IMR-90 (cell line): Measurements from ENCODE around the gene CAP2. TPM values are rescaled to one million over a fixed set of nuclear protein-coding genes. Genes with fewer than 3 reads are reported as not detected.

Experiments
- ATAC-seq: fragments of 200-7000 bp; cut with Tn5 transposase; 2 replicates; pipeline ENCODE4 v1.9.1; 2020; ENCODE audit warnings: low read depth, mild to moderate bottlenecking, moderate library complexity
- BruUV-seq: library from RNA; stranded (reverse); fragments of 400-500 nt; replicated peaks from 2 replicates; lab custom pipeline; 2021; lab: Mats Ljungman, UMichigan
- CTCF ChIA-PET: fragments of 300-600 bp; formaldehyde crosslinking; extraction: SDS; loops from one replicate; lab custom pipeline; 2021; ENCODE audit warnings: antibody characterized with exemption; lab: Yijun Ruan, JAX
- POLR2A ChIA-PET: fragments of 300-600 bp; sonication (Branson Sonifier 250); formaldehyde crosslinking; loops from one replicate; lab custom pipeline; 2022; ENCODE audit warnings: antibody characterized with exemption; ENCODE audit not compliant: unreplicated experiment; lab: Charles Lee
- DNase-seq: peaks from one replicate; pipeline ENCODE4 v3.0.0; 2013
- H2AFZ ChIP-seq: replicated peaks from 2 replicates; pipeline ENCODE3; 2013; ENCODE audit warnings: low read length, mild to moderate bottlenecking; ENCODE audit not compliant: poor library complexity
- H2AK5ac ChIP-seq: 2 replicates; pipeline ENCODE4 v1.6.1; 2013; ENCODE audit warnings: low read depth, low read length, inconsistent platforms
- H2AK9ac ChIP-seq: replicated peaks from 2 replicates; pipeline ENCODE3; 2013; ENCODE audit warnings: mild to moderate bottlenecking, low read depth, low read length, moderate library complexity; ENCODE audit not compliant: poor library complexity
- H2BK120ac ChIP-seq: 2 replicates; pipeline ENCODE4 v1.6.1; 2013; ENCODE audit warnings: low read depth, low read length, inconsistent platforms
- H2BK15ac ChIP-seq: 3 replicates; pipeline ENCODE4 v1.6.1; 2013; ENCODE audit warnings: low read depth, low read length, inconsistent platforms
- H2BK20ac ChIP-seq: 2 replicates; pipeline ENCODE4 v1.6.1; 2013; ENCODE audit warnings: low read depth, mild to moderate bottlenecking, inconsistent platforms, low read length, moderate library complexity
- H2BK5ac ChIP-seq: 2 replicates; pipeline ENCODE4 v1.6.1; 2013; ENCODE audit warnings: mild to moderate bottlenecking, low read depth, low read length, inconsistent platforms; ENCODE audit not compliant: poor library complexity, severe bottlenecking
- H3K14ac ChIP-seq: replicated peaks from 2 replicates; pipeline ENCODE4 v1.6.1; 2013; ENCODE audit warnings: low read depth, low read length, inconsistent platforms
- H3K18ac ChIP-seq: 2 replicates; pipeline ENCODE4 v1.6.1; 2013; ENCODE audit warnings: low read depth, low read length, control low read depth
- H3K23ac ChIP-seq: 2 replicates; pipeline ENCODE4 v1.6.1; 2013; ENCODE audit warnings: low read depth, low read length, inconsistent platforms
- H3K27ac ChIP-seq: 2 replicates; pipeline ENCODE4 v1.5.1; 2013; ENCODE audit warnings: mild to moderate bottlenecking, control low read depth, low read length; ENCODE audit not compliant: insufficient read depth
- H3K27me3 ChIP-seq: 2 replicates; pipeline ENCODE4 v1.6.1; 2013; ENCODE audit warnings: low read length; ENCODE audit not compliant: control insufficient read depth, insufficient read depth
- H3K36me3 ChIP-seq: 2 replicates; pipeline ENCODE4 v1.6.1; 2013; ENCODE audit warnings: low read length, mixed read lengths; ENCODE audit not compliant: control insufficient read depth, insufficient read depth
- H3K4ac ChIP-seq: 2 replicates; pipeline ENCODE4 v1.6.1; 2013; ENCODE audit warnings: low read depth, low read length, inconsistent platforms
- H3K4me1 ChIP-seq: 2 replicates; pipeline ENCODE4 v1.6.1; 2013; ENCODE audit warnings: low read length, mixed read lengths; ENCODE audit not compliant: control insufficient read depth, insufficient read depth
- H3K4me2 ChIP-seq: 2 replicates; pipeline ENCODE4 v1.6.1; 2013; ENCODE audit warnings: low read depth, mild to moderate bottlenecking, control low read depth, low read length, moderate library complexity
- H3K4me3 ChIP-seq: 2 replicates; pipeline ENCODE4 v1.5.1; 2013; ENCODE audit warnings: low read depth, mild to moderate bottlenecking, control low read depth, low read length, moderate library complexity; ENCODE audit not compliant: insufficient read depth
- H3K56ac ChIP-seq: 2 replicates; pipeline ENCODE4 v1.6.1; 2013; ENCODE audit warnings: low read length, inconsistent platforms; ENCODE audit not compliant: insufficient read depth; ENCODE audit errors: extremely low read depth
- H3K79me1 ChIP-seq, 2 experiments: 2 replicates each; pipeline ENCODE4 v1.6.1; 2013; ENCODE audit warnings: low read length in 2 of 2, inconsistent platforms in 1 of 2, low read depth in 1 of 2
- H3K9ac ChIP-seq: 2 replicates; pipeline ENCODE4 v1.6.1; 2013; ENCODE audit warnings: low read depth, low read length, control low read depth
- H3K9me1 ChIP-seq: 2 replicates; pipeline ENCODE4 v1.6.1; 2013; ENCODE audit warnings: low read length, inconsistent platforms; ENCODE audit not compliant: insufficient read depth
- H3K9me3 ChIP-seq: 2 replicates; pipeline ENCODE4 v1.6.1; 2013; ENCODE audit warnings: low read length; ENCODE audit not compliant: control insufficient read depth, insufficient read depth
- H4K20me1 ChIP-seq: 2 replicates; pipeline ENCODE4 v1.6.1; 2013; ENCODE audit warnings: low read length, inconsistent platforms; ENCODE audit not compliant: insufficient read depth
- H4K5ac ChIP-seq: 2 replicates; pipeline ENCODE4 v1.6.1; 2013; ENCODE audit warnings: mild to moderate bottlenecking, low read depth, low read length, control low read depth
- H4K8ac ChIP-seq, 2 experiments: 2 replicates each; pipeline ENCODE4 v1.6.1; 2013; ENCODE audit warnings: low read depth in 2 of 2, low read length in 2 of 2, control low read depth in 1 of 2, inconsistent platforms in 1 of 2
- H4K91ac ChIP-seq: 2 replicates; pipeline ENCODE4 v1.6.1; 2013; ENCODE audit warnings: low read depth, low read length, inconsistent platforms; ENCODE audit not compliant: insufficient read depth
- BHLHE40 ChIP-seq: fragments of 150-350 bp; IDR thresholded peaks from 2 replicates; pipeline ENCODE4 v1.6.1; 2016; ENCODE audit warnings: mild to moderate bottlenecking, low read depth, low read length
- CEBPB ChIP-seq: IDR thresholded peaks from 2 replicates; pipeline ENCODE4 v1.6.1; 2012; ENCODE audit warnings: low read depth, low read length, improper control_type of control experiment
- CHD1 ChIP-seq: IDR thresholded peaks from 2 replicates; pipeline ENCODE4 v1.6.1; 2012; ENCODE audit warnings: low read depth, low read length, improper control_type of control experiment
- FOS ChIP-seq: fragments of 150-350 bp; IDR thresholded peaks from 2 replicates; pipeline ENCODE4 v1.6.1; 2016; ENCODE audit warnings: low read depth, low read length
- MAFK ChIP-seq: IDR thresholded peaks from 2 replicates; pipeline ENCODE4 v1.6.1; 2012; ENCODE audit warnings: low read depth, low read length, improper control_type of control experiment
- MAZ ChIP-seq: IDR thresholded peaks from 2 replicates; pipeline ENCODE4 v1.6.1; 2012; ENCODE audit warnings: low read depth, mild to moderate bottlenecking, low read length, improper control_type of control experiment, moderate library complexity, borderline replicate concordance
- MXI1 ChIP-seq: IDR thresholded peaks from 2 replicates; pipeline ENCODE4 v1.6.1; 2012; ENCODE audit warnings: low read depth, mild to moderate bottlenecking, low read length, moderate library complexity, borderline replicate concordance
- NFE2L2 ChIP-seq: fragments of 150-350 bp; IDR thresholded peaks from 2 replicates; pipeline ENCODE4 v1.6.1; 2016; ENCODE audit warnings: low read depth, mild to moderate bottlenecking, low read length
- POLR2A ChIP-seq: IDR thresholded peaks from 2 replicates; pipeline ENCODE4 v1.6.1; 2012; ENCODE audit warnings: mild to moderate bottlenecking, low read depth, low read length
- RAD21 ChIP-seq: IDR thresholded peaks from 2 replicates; pipeline ENCODE4 v1.6.1; 2012; ENCODE audit warnings: low read length, improper control_type of control experiment
- RCOR1 ChIP-seq: IDR thresholded peaks from 2 replicates; pipeline ENCODE4 v1.6.1; 2012; ENCODE audit warnings: mild to moderate bottlenecking, low read length, improper control_type of control experiment; ENCODE audit not compliant: insufficient replicate concordance
- RFX5 ChIP-seq: IDR thresholded peaks from 2 replicates; pipeline ENCODE4 v1.8.0; 2012; ENCODE audit warnings: low read depth, mild to moderate bottlenecking, low read length, moderate library complexity
- SMC3 ChIP-seq: fragments of 150-350 bp; IDR thresholded peaks from 2 replicates; pipeline ENCODE4 v1.6.1; 2016; ENCODE audit warnings: low read depth, mild to moderate bottlenecking, antibody characterized with exemption, low read length, moderate library complexity
- WGBS, 2 experiments: methylation state at CpG; one replicate each; pipeline versions ENCODE4 v1.1.5 to v1.1.7; 2013; ENCODE audit warnings: missing lambda C conversion rate in 2 of 2; ENCODE audit not compliant: insufficient read length in 1 of 2; ENCODE audit errors: extremely low coverage in 2 of 2; 5-methylcytosine and 5-hydroxymethylcytosine counted together
- dilution Hi-C: fragments of 300-500 bp; cut with HindIII; formaldehyde crosslinking; loops from one replicate; pipeline ENCODE4 v1.14.3; 2018; ENCODE audit warnings: low sequenced_read_pairs; ENCODE audit not compliant: unreplicated experiment
- in situ Hi-C: fragments of 300-500 bp; cut with MboI; formaldehyde crosslinking; loops from 3 replicates; pipeline ENCODE4 v1.14.3; 2019; ENCODE audit warnings: low sequenced_read_pairs, inconsistent platforms, mixed read lengths
- intact Hi-C: fragments of 100-400 bp; cut with micrococcal nuclease; formaldehyde crosslinking; loops from 2 replicates; pipeline ENCODE4 v1.10.0; 2022
- polyA plus RNA-seq, 3 experiments: library from polyadenylated mRNA; depleted of rRNA; stranded (reverse); fragments of >200 nt; gene quantifications; 2 replicates each; pipeline ENCODE4 v1.2.3, GENCODE V29; 2012; ENCODE audit warnings: low replicate concordance in 1 of 3
- total RNA-seq: library from RNA; depleted of rRNA; stranded (reverse); fragments of >200 nt; gene quantifications from 2 replicates; pipeline ENCODE4 v1.2.3, GENCODE V29; 2012
- TF ChIP-seq, protein P1 (sequence below): conservative IDR thresholded peaks from 2 replicates; pipeline ENCODE4 v1.5.1; 2012; ENCODE audit warnings: mild to moderate bottlenecking, low read depth, low read length, improper control_type of control experiment
- TF ChIP-seq, protein P2 (sequence below): fragments of 150-350 bp; IDR thresholded peaks from 2 replicates; pipeline ENCODE4 v1.6.1; 2016; ENCODE audit warnings: low read depth, mild to moderate bottlenecking, low read length, moderate library complexity, borderline replicate concordance
- TF ChIP-seq, protein P3 (sequence below): fragments of 150-350 bp; IDR thresholded peaks from 2 replicates; pipeline ENCODE4 v1.6.1; 2017; ENCODE audit warnings: mild to moderate bottlenecking, antibody characterized with exemption, low read length, low read depth

Gene CAP2
- total and polyA plus RNA-seq, 2 of the 4 experiments (the other 2 are of a cell fraction): 14.5 to 27.5 TPM

DNA sequence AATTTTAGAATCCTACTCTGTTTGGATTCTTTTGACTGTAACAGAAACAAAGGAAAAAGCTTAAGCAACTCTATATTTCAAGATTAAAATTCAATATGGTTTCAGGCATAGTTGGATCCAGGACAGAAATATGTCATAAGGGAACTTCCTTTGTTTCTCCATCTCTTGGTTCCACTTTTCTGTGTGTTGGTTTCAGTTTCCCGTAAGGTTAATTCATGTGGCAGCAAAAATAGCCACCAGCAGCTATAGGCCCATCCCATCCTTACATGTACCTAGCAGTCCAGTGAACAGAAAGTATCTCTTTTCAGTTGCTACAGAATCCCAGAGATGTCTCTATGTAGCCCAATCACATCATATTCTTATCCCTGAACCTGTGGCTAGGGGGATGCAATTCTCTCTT is 197.9 kb downstream of the CAP2 start:
- POLR2A ChIA-PET: no interaction called here
- Histone ChIP-seq H3K4ac (no peak overlapping the region), H3K4me2 (no peak overlapping the region), H2AFZ (no peak overlapping the region), H3K23ac (no peak overlapping the region), H4K8ac (no peak overlapping the region), H3K4me1 (no peaks in the 10 kb centered on the region), H3K79me1 (no peaks in the 10 kb centered on the region), H2BK120ac (no peak overlapping the region), H2BK5ac (no peak overlapping the region), H4K91ac (no peak overlapping the region), H2BK20ac (no peak overlapping the region), H2BK15ac (no peak overlapping the region), H4K5ac (no peak overlapping the region), H3K4me3 (no peak overlapping the region), H3K9me1 (peaks cover 3% of the 10 kb centered on the region; the same call in 1 of the 2 replicates), H3K9me3 (no peaks in the 10 kb centered on the region), H3K18ac (no peak overlapping the region), H2AK5ac (no peak overlapping the region), H3K56ac (no peak overlapping the region), H3K14ac (no peak overlapping the region), H3K9ac (no peak overlapping the region), H4K20me1 (no peaks in the 10 kb centered on the region), H3K27me3 (no peaks in the 10 kb centered on the region), H2AK9ac (no peak overlapping the region), H3K36me3 (no peaks in the 10 kb centered on the region), H3K27ac (no peak overlapping the region)
- no TSS peak for BruUV-seq
- CTCF ChIA-PET: no interaction called here
- no CpG with 5 or more reads among the region's 1 CpG for WGBS, 2 experiments
- no peak for TF ChIP-seq BHLHE40
- no peak for TF ChIP-seq RCOR1
- TF ChIP-seq, protein P1, sequence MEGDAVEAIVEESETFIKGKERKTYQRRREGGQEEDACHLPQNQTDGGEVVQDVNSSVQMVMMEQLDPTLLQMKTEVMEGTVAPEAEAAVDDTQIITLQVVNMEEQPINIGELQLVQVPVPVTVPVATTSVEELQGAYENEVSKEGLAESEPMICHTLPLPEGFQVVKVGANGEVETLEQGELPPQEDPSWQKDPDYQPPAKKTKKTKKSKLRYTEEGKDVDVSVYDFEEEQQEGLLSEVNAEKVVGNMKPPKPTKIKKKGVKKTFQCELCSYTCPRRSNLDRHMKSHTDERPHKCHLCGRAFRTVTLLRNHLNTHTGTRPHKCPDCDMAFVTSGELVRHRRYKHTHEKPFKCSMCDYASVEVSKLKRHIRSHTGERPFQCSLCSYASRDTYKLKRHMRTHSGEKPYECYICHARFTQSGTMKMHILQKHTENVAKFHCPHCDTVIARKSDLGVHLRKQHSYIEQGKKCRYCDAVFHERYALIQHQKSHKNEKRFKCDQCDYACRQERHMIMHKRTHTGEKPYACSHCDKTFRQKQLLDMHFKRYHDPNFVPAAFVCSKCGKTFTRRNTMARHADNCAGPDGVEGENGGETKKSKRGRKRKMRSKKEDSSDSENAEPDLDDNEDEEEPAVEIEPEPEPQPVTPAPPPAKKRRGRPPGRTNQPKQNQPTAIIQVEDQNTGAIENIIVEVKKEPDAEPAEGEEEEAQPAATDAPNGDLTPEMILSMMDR: no peak
- no peak for TF ChIP-seq CEBPB
- TF ChIP-seq RFX5: no peak
- TF ChIP-seq, protein P2, sequence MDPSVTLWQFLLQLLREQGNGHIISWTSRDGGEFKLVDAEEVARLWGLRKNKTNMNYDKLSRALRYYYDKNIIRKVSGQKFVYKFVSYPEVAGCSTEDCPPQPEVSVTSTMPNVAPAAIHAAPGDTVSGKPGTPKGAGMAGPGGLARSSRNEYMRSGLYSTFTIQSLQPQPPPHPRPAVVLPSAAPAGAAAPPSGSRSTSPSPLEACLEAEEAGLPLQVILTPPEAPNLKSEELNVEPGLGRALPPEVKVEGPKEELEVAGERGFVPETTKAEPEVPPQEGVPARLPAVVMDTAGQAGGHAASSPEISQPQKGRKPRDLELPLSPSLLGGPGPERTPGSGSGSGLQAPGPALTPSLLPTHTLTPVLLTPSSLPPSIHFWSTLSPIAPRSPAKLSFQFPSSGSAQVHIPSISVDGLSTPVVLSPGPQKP: no peak
- no peak for TF ChIP-seq POLR2A
- TF ChIP-seq MAFK: no peak
- TF ChIP-seq RAD21: no peak
- no peak for TF ChIP-seq NFE2L2
- TF ChIP-seq MXI1: no peak
- no peak for TF ChIP-seq SMC3
- TF ChIP-seq MAZ: no peak
- TF ChIP-seq CHD1: no peak
- TF ChIP-seq, protein P3, sequence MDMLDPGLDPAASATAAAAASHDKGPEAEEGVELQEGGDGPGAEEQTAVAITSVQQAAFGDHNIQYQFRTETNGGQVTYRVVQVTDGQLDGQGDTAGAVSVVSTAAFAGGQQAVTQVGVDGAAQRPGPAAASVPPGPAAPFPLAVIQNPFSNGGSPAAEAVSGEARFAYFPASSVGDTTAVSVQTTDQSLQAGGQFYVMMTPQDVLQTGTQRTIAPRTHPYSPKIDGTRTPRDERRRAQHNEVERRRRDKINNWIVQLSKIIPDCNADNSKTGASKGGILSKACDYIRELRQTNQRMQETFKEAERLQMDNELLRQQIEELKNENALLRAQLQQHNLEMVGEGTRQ: no peak
- no peak for TF ChIP-seq FOS
- intact Hi-C loops: no loop called here
- in situ Hi-C loops: loop anchor here (5.0 kb wide), 1 partner anchor 434 kb away; no protein-coding TSS in a partner anchor
- dilution Hi-C loops: no loop called here
- ATAC-seq (no peak), DNase-seq (no peak)
